OCI-LY7 (cell line): ENCODE results near the gene HMMR. TPM values are rescaled to one million over a fixed set of nuclear protein-coding genes. Genes with fewer than 3 reads are reported as not detected.

Experiments
- BruUV-seq: library from RNA; stranded (reverse); fragments of 400-500 nt; replicated peaks from 2 replicates; lab custom pipeline; 2021; lab: Mats Ljungman, UMichigan
- CTCF ChIA-PET: fragments of 300-600 bp; sonication (Branson Sonifier 250); formaldehyde crosslinking; loops from one replicate; lab custom pipeline; 2022; ENCODE audit warnings: antibody characterized with exemption; ENCODE audit not compliant: unreplicated experiment; lab: Charles Lee
- POLR2A ChIA-PET: fragments of 300-600 bp; sonication (Branson Sonifier 250); formaldehyde crosslinking; loops from one replicate; lab custom pipeline; 2022; ENCODE audit warnings: antibody characterized with exemption; lab: Charles Lee
- DNase-seq: peaks from one replicate; pipeline ENCODE4 v3.0.0-alpha.2; 2015; ENCODE audit warnings: low spot score
- H2AFZ ChIP-seq: fragments of 200-600 bp; sonication (generic), shearing (Covaris generic); 2 replicates; pipeline ENCODE4 v1.6.1; 2014; ENCODE audit warnings: mild to moderate bottlenecking, antibody characterized with exemption, low read length, moderate library complexity
- H3K27ac ChIP-seq: fragments of 200-600 bp; sonication (generic); 2 replicates; pipeline ENCODE4 v1.5.1; 2014; ENCODE audit warnings: mixed run types, low read depth, mild to moderate bottlenecking, moderate library complexity, low read length, inconsistent platforms; ENCODE audit not compliant: poor library complexity, severe bottlenecking
- H3K36me3 ChIP-seq: fragments of 200-600 bp; sonication (generic); 2 replicates; pipeline ENCODE4 v1.6.1; 2014; ENCODE audit warnings: mild to moderate bottlenecking, antibody characterized with exemption, low read length, moderate library complexity, mixed read lengths; ENCODE audit not compliant: insufficient read depth
- H3K4me1 ChIP-seq: fragments of 200-600 bp; sonication (generic); 2 replicates; pipeline ENCODE4 v1.5.1; 2014; ENCODE audit warnings: mild to moderate bottlenecking, low read length; ENCODE audit not compliant: insufficient read depth, poor library complexity, severe bottlenecking
- H3K4me2 ChIP-seq: fragments of 200-600 bp; sonication (generic); 2 replicates; pipeline ENCODE4 v1.6.1; 2014; ENCODE audit warnings: mild to moderate bottlenecking, low read length
- H3K4me3 ChIP-seq: fragments of 200-600 bp; sonication (generic); 2 replicates; pipeline ENCODE4 v1.5.1; 2014; ENCODE audit warnings: mild to moderate bottlenecking, low read depth, low read length; ENCODE audit not compliant: poor library complexity, severe bottlenecking
- H3K79me2 ChIP-seq: fragments of 200-600 bp; sonication (generic); 2 replicates; pipeline ENCODE4 v1.6.1; 2016; ENCODE audit warnings: low read depth, mild to moderate bottlenecking, low read length, moderate library complexity, mixed read lengths; ENCODE audit not compliant: insufficient read depth
- H3K9me2 ChIP-seq: fragments of 200-600 bp; sonication (generic); 2 replicates; pipeline ENCODE4 v1.6.1; 2016; ENCODE audit warnings: mild to moderate bottlenecking, low read length, mixed read lengths; ENCODE audit not compliant: insufficient read depth
- H3K9me3 ChIP-seq: fragments of 200-600 bp; sonication (generic); 2 replicates; pipeline ENCODE4 v1.6.1; 2014; ENCODE audit warnings: mild to moderate bottlenecking, mixed run types, low read length, mixed read lengths
- H4K20me1 ChIP-seq: fragments of 200-600 bp; sonication (generic); 2 replicates; pipeline ENCODE4 v1.6.1; 2014; ENCODE audit warnings: mild to moderate bottlenecking, antibody characterized with exemption, low read length, moderate library complexity, mixed read lengths; ENCODE audit not compliant: insufficient read depth
- CTCF ChIP-seq: fragments of 200-600 bp; sonication (generic); conservative IDR thresholded peaks from 2 replicates; pipeline ENCODE4 v1.5.1; 2014; ENCODE audit warnings: mild to moderate bottlenecking, antibody characterized with exemption, low read length, moderate library complexity, mixed read lengths
- EZH2phosphoT487 ChIP-seq: fragments of 200-600 bp; sonication (generic); IDR thresholded peaks from 2 replicates; pipeline ENCODE4 v1.6.1; 2018; ENCODE audit warnings: low read depth, borderline replicate concordance, mild to moderate bottlenecking, mixed run types, antibody characterized with exemption, low read length, moderate library complexity, mixed read lengths
- intact Hi-C: fragments of 100-400 bp; cut with micrococcal nuclease; formaldehyde crosslinking; loops from one replicate; pipeline ENCODE4 v1.10.0; 2022; ENCODE audit not compliant: unreplicated experiment
- total RNA-seq, 2 experiments: library from RNA; depleted of rRNA in 1 of 2; stranded (reverse); fragments of >200 nt in 1 of 2; shearing (Covaris generic) in 1 of 2; gene quantifications; 2 replicates each; pipeline ENCODE4 v1.2.3, GENCODE V29; 2014 to 2022

Gene HMMR
- total RNA-seq, 2 experiments from 2014 or later, result 44.1 to 107 TPM

DNA sequence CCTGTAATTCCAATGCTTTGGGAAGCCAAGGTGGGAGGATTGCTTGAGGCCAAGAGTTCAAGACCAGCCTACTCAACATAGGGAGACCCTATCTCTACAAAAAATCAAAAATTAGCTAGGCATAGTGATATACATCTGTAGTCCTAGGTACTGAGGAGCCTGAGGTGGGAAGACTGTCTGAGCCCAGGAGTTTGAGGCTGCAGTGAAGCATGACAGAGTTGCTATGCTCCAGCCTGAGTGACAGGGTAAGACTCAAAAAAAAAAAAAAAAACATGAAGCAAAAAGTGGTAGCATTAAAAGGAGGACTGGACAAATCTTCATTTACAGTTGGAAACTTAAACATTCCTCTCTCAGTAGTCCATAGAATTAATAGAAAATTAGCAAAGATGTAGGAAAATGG lies 13.2 kb upstream of the HMMR start:
- TF ChIP-seq CTCF (no peak), EZH2phosphoT487 (no peak)
- Histone ChIP-seq H2AFZ (no peak overlapping the region), H3K4me1 (no peaks in the 10 kb centered on the region), H3K4me2 (no peak overlapping the region), H3K9me2 (no peaks in the 10 kb centered on the region), H3K36me3 (peaks cover 98% of the 10 kb centered on the region), H3K27ac (no peak overlapping the region), H3K9me3 (no peaks in the 10 kb centered on the region), H4K20me1 (no peaks in the 10 kb centered on the region), H3K79me2 (no peaks in the 10 kb centered on the region), H3K4me3 (no peak overlapping the region)
- no peak for DNase-seq
- intact Hi-C loops, result no loop called here
- ChIA-PET POLR2A (interaction anchor here (0.7 to 2.5 kb wide), 5 partner anchors 9 to 24 kb away, joined by 3 to 8 read pairs (median 3); partner anchors contain the start of genes HMMR and NUDCD2), CTCF (no interaction called here)
- BruUV-seq, result no TSS peak

- H2AFZ ChIP-seq, result no peak overlapping the region
- H3K4me1 ChIP-seq, result no peaks in the 10 kb centered on the region
- peaks cover 98% of the 10 kb centered on the region for H3K36me3 ChIP-seq
- no peaks in the 10 kb centered on the region for H3K79me2 ChIP-seq
- TF ChIP-seq CTCF (no peak), EZH2phosphoT487 (no peak)
- intact Hi-C loops, result no loop called here
- no peaks in the 10 kb centered on the region for H4K20me1 ChIP-seq
- no peak overlapping the region for H3K4me3 ChIP-seq
- H3K9me3 ChIP-seq, result no peaks in the 10 kb centered on the region
- no peaks in the 10 kb centered on the region for H3K9me2 ChIP-seq
- CTCF ChIA-PET, result no interaction called here
- H3K4me2 ChIP-seq, result no peak overlapping the region
- no TSS peak for BruUV-seq
- no peak for DNase-seq
- H3K27ac ChIP-seq, result no peak overlapping the region
- POLR2A ChIA-PET, result interaction anchor here (0.7 to 2.5 kb wide), 5 partner anchors 8 to 20 kb away, joined by 3 to 9 read pairs (median 3); partner anchors contain the start of genes HMMR and NUDCD2
Observed at GRCh38 chr5:163447875-163448274, 12.6 kb upstream of the HMMR start.

DNA sequence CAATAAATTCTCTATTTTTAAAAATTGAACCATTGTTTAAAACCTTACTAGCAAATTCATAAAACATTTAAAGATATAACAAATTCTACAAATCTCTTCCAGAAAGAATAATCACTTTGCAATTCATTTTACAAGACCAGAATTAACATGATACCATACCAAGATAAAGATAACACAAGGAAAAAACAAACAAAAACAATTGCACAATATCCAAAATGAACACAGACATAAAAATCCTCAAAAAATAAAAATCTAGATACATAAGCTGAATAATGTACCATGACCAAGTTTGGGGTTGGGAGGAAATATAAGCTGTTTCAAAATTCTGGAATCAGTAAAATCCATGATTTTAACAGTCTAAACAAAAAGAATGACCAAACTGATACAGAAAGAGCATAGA lies 11.9 kb upstream of the HMMR start:
- Histone ChIP-seq H4K20me1 (no peaks in the 10 kb centered on the region), H3K4me2 (no peak overlapping the region), H3K79me2 (no peaks in the 10 kb centered on the region), H3K9me2 (no peaks in the 10 kb centered on the region), H3K9me3 (no peaks in the 10 kb centered on the region), H3K36me3 (peaks cover 98% of the 10 kb centered on the region), H3K4me3 (no peak overlapping the region), H3K27ac (no peak overlapping the region), H2AFZ (no peak overlapping the region), H3K4me1 (no peaks in the 10 kb centered on the region)
- DNase-seq, result no peak
- POLR2A ChIA-PET, result interaction anchor here (0.8 to 2.5 kb wide), 6 partner anchors 9 to 52 kb away, joined by 3 to 9 read pairs (median 3); partner anchors contain the start of genes HMMR and NUDCD2
- intact Hi-C loops, result no loop called here
- CTCF ChIA-PET, result no interaction called here
- TF ChIP-seq CTCF (no peak), EZH2phosphoT487 (no peak)
- no TSS peak for BruUV-seq
